H1 (cell line): ENCODE measurements around the gene TOR4A. TPM values are rescaled to one million over a fixed set of nuclear protein-coding genes. Genes with fewer than 3 reads are reported as not detected.

ENCODE experiments used
- CTCF ChIA-PET: fragments of 300-600 bp; sonication (Branson Sonifier 250); formaldehyde crosslinking; loops from one replicate; lab custom pipeline; 2021; ENCODE audit not compliant: partially characterized antibody; lab: Charles Lee
- POLR2A ChIA-PET: fragments of 300-600 bp; sonication (Branson Sonifier 250); formaldehyde crosslinking; loops from one replicate; lab custom pipeline; 2021; ENCODE audit warnings: inconsistent platforms; ENCODE audit not compliant: partially characterized antibody; lab: Charles Lee
- DNase-seq, 2 experiments: peaks; one replicate each; pipeline versions ENCODE4 v3.0.0 to v3.0.0-alpha.2; 2010 to 2022; ENCODE audit warnings: low spot score in 2 of 2, low read depth in 1 of 2, mixed read lengths in 1 of 2
- FAIRE-seq: peaks from 2 replicates; lab custom pipeline; 2011; peaks lifted over from hg19 to GRCh38; lab: Jason Lieb, UNC
- H2AFZ ChIP-seq: 2 replicates; pipeline ENCODE4 v1.8.1; 2012; ENCODE audit warnings: low read length, inconsistent platforms
- H2AK5ac ChIP-seq: 2 replicates; pipeline ENCODE4 v1.6.1; 2013; ENCODE audit warnings: low read depth, low read length
- H2BK120ac ChIP-seq: replicated peaks from 2 replicates; pipeline ENCODE3; 2013; ENCODE audit warnings: low read depth, low read length, inconsistent platforms
- H2BK12ac ChIP-seq: 2 replicates; pipeline ENCODE4 v1.6.1; 2013; ENCODE audit warnings: low read depth, low read length
- H2BK15ac ChIP-seq: 2 replicates; pipeline ENCODE4 v1.6.1; 2013; ENCODE audit warnings: low read length
- H2BK20ac ChIP-seq: 2 replicates; pipeline ENCODE4 v1.6.1; 2013; ENCODE audit warnings: low read length
- H2BK5ac ChIP-seq: 2 replicates; pipeline ENCODE4 v1.6.1; 2013; ENCODE audit warnings: low read depth, low read length
- H3K14ac ChIP-seq: 2 replicates; pipeline ENCODE4 v1.6.1; 2013; ENCODE audit warnings: inconsistent platforms; ENCODE audit not compliant: insufficient read length
- H3K18ac ChIP-seq: 2 replicates; pipeline ENCODE4 v1.6.1; 2013; ENCODE audit warnings: low read length; ENCODE audit errors: extremely low read depth
- H3K23ac ChIP-seq: 2 replicates; pipeline ENCODE4 v1.6.1; 2013; ENCODE audit warnings: inconsistent platforms; ENCODE audit not compliant: insufficient read length
- H3K23me2 ChIP-seq: 2 replicates; pipeline ENCODE4 v1.6.1; 2013; ENCODE audit warnings: low read depth, low read length
- H3K27ac ChIP-seq: 2 replicates; pipeline ENCODE4 v1.6.1; 2011; ENCODE audit warnings: low read depth, low read length, inconsistent platforms
- H3K27me3 ChIP-seq, 4 experiments: replicated peaks in 1 of 4; 1 replicate in 1 of 4; 2 replicates in 3 of 4; pipeline versions ENCODE4 v1.6.1 to v1.8.1; 2011 to 2013; ENCODE audit warnings: low read length in 3 of 4, mild to moderate bottlenecking in 3 of 4, inconsistent platforms in 2 of 4, mixed read lengths in 2 of 4, moderate library complexity in 1 of 4; ENCODE audit not compliant: control insufficient read depth in 3 of 4, insufficient read depth in 3 of 4; ENCODE audit errors: extremely low read depth in 1 of 4
- H3K36me3 ChIP-seq, 4 experiments: 2 replicates each; pipeline versions ENCODE4 v1.6.1 to v1.8.1; 2011 to 2013; ENCODE audit warnings: mild to moderate bottlenecking in 4 of 4, low read length in 3 of 4, moderate library complexity in 2 of 4, control low read depth in 1 of 4, inconsistent platforms in 1 of 4; ENCODE audit not compliant: insufficient read depth in 4 of 4, control insufficient read depth in 2 of 4
- H3K4ac ChIP-seq: replicated peaks from 2 replicates; pipeline ENCODE3; 2013; ENCODE audit warnings: low read length, low read depth, mixed read lengths, inconsistent platforms; ENCODE audit not compliant: insufficient read length
- H3K4me1 ChIP-seq, 4 experiments: replicated peaks in 1 of 4; 1 replicate in 1 of 4; 2 replicates in 3 of 4; pipeline versions ENCODE4 v1.6.1 to v1.8.1; 2011 to 2013; ENCODE audit warnings: low read length in 3 of 4, inconsistent platforms in 2 of 4, mixed read lengths in 1 of 4; ENCODE audit not compliant: insufficient read depth in 4 of 4, control insufficient read depth in 3 of 4
- H3K4me2 ChIP-seq, 2 experiments: 2 replicates each; pipeline versions ENCODE4 v1.6.1 to v1.8.1; 2011 to 2013; ENCODE audit warnings: low read depth in 2 of 2, low read length in 2 of 2, control low read depth in 1 of 2, inconsistent platforms in 1 of 2, mild to moderate bottlenecking in 1 of 2; ENCODE audit not compliant: insufficient read depth in 1 of 2
- H3K4me3 ChIP-seq, 4 experiments: fragments of 200-600, 300-600 bp in 1 of 4; sonication (generic), shearing (Covaris generic), sonication (Bioruptor Twin) in 1 of 4; 2 replicates each; pipeline versions ENCODE4 v1.5.1 to v1.8.1; 2011 to 2016; ENCODE audit warnings: low read length in 4 of 4, low read depth in 3 of 4, control low read depth in 2 of 4, inconsistent platforms in 2 of 4, mild to moderate bottlenecking in 2 of 4, mixed read lengths in 1 of 4, moderate library complexity in 1 of 4; ENCODE audit not compliant: insufficient read depth in 2 of 4; ENCODE audit errors: extremely low read depth in 1 of 4
- H3K56ac ChIP-seq: replicated peaks from 2 replicates; pipeline ENCODE3; 2013; ENCODE audit warnings: low read depth, mild to moderate bottlenecking, mixed read lengths, low read length, inconsistent platforms; ENCODE audit not compliant: insufficient read length
- H3K79me1 ChIP-seq: 2 replicates; pipeline ENCODE4 v1.6.1; 2013; ENCODE audit warnings: low read depth, low read length, control low read depth
- H3K79me2 ChIP-seq, 2 experiments: 2 replicates each; pipeline versions ENCODE4 v1.6.1 to v1.8.1; 2012 to 2013; ENCODE audit warnings: low read length in 2 of 2, mild to moderate bottlenecking in 2 of 2, inconsistent platforms in 1 of 2; ENCODE audit not compliant: insufficient read depth in 2 of 2, control insufficient read depth in 1 of 2
- H3K9ac ChIP-seq, 4 experiments: replicated peaks in 1 of 4; 1 replicate in 1 of 4; 2 replicates in 3 of 4; pipeline versions ENCODE4 v1.6.1 to v1.8.1; 2011 to 2013; ENCODE audit warnings: low read depth in 3 of 4, low read length in 3 of 4, control low read depth in 2 of 4, mild to moderate bottlenecking in 2 of 4, moderate library complexity in 2 of 4, inconsistent platforms in 1 of 4; ENCODE audit errors: extremely low read depth in 1 of 4
- H3K9me3 ChIP-seq, 2 experiments: 2 replicates each; pipeline versions ENCODE4 v1.6.1 to v1.8.1; 2012 to 2013; ENCODE audit warnings: mild to moderate bottlenecking in 2 of 2, moderate library complexity in 2 of 2, control low read depth in 1 of 2, inconsistent platforms in 1 of 2, low read depth in 1 of 2, low read length in 1 of 2, mixed read lengths in 1 of 2; ENCODE audit not compliant: insufficient read depth in 2 of 2
- H4K20me1 ChIP-seq, 2 experiments: replicated peaks in 1 of 2; 2 replicates each; pipeline versions ENCODE3 to v1.8.1; 2011 to 2013; ENCODE audit warnings: inconsistent platforms in 2 of 2, low read length in 2 of 2, mild to moderate bottlenecking in 1 of 2; ENCODE audit not compliant: insufficient read depth in 2 of 2, control insufficient read depth in 1 of 2
- H4K5ac ChIP-seq: 2 replicates; pipeline ENCODE4 v1.6.1; 2013; ENCODE audit warnings: low read length, low read depth, mixed read lengths, inconsistent platforms; ENCODE audit not compliant: insufficient read length
- H4K8ac ChIP-seq: 2 replicates; pipeline ENCODE4 v1.8.0; 2013; ENCODE audit warnings: mild to moderate bottlenecking, moderate library complexity, low read length, inconsistent platforms; ENCODE audit not compliant: insufficient read depth; ENCODE audit errors: extremely low read depth
- H4K91ac ChIP-seq: replicated peaks from 2 replicates; pipeline ENCODE3; 2013; ENCODE audit warnings: low read length, mixed read lengths, inconsistent platforms; ENCODE audit not compliant: insufficient read length
- CBX5 ChIP-seq: fragments of 300-800, 300-1000 bp; sonication (generic); IDR thresholded peaks from 2 replicates; pipeline ENCODE4 v1.7.1; 2016; ENCODE audit warnings: antibody characterized with exemption, low read length, low read depth
- CHD2 ChIP-seq: IDR thresholded peaks from 2 replicates; pipeline ENCODE4 v1.6.1; 2012; ENCODE audit warnings: low read length, improper control_type of control experiment
- EGR1 ChIP-seq: IDR thresholded peaks from 2 replicates; pipeline ENCODE4 v1.6.1; 2011; ENCODE audit warnings: low read depth, low read length, borderline replicate concordance
- JUND ChIP-seq: IDR thresholded peaks from 2 replicates; pipeline ENCODE4 v1.6.1; 2011; ENCODE audit warnings: mild to moderate bottlenecking, improper control_type of control experiment, low read length
- KDM4A ChIP-seq: IDR thresholded peaks from one replicate; pipeline ENCODE4 v1.7.1; 2012; ENCODE audit warnings: low read depth, mild to moderate bottlenecking, moderate library complexity, low read length, inconsistent platforms; ENCODE audit not compliant: severe bottlenecking
- PHF8 ChIP-seq: fragments of 200-600 bp; sonication (generic); conservative IDR thresholded peaks from 2 replicates; pipeline ENCODE4 v1.7.1; 2012; ENCODE audit warnings: low read depth, mild to moderate bottlenecking, inconsistent platforms, low read length, moderate library complexity
- RFX5 ChIP-seq: IDR thresholded peaks from 2 replicates; pipeline ENCODE4 v1.6.1; 2011; ENCODE audit warnings: low read depth, low read length, improper control_type of control experiment, borderline replicate concordance
- SAP30 ChIP-seq: fragments of 300-600 bp; sonication (generic); IDR thresholded peaks from 2 replicates; pipeline ENCODE4 v1.7.1; 2012; ENCODE audit warnings: low read length, moderate library complexity, mild to moderate bottlenecking, inconsistent platforms; ENCODE audit not compliant: insufficient read depth, insufficient replicate concordance
- SIRT6 ChIP-seq: IDR thresholded peaks from one replicate; pipeline ENCODE4 v1.7.1; 2012; ENCODE audit warnings: low read length, inconsistent platforms
- SP1 ChIP-seq: IDR thresholded peaks from 2 replicates; pipeline ENCODE4 v1.6.1; 2011; ENCODE audit warnings: low read depth, low read length
- TAF1 ChIP-seq: IDR thresholded peaks from 2 replicates; pipeline ENCODE4 v1.6.1; 2011; ENCODE audit warnings: mild to moderate bottlenecking, low read depth, low read length
- TAF7 ChIP-seq: optimal IDR thresholded peaks from 2 replicates; pipeline ENCODE3; 2011; ENCODE audit warnings: low read depth, mild to moderate bottlenecking, inconsistent platforms, low read length, moderate library complexity, borderline replicate concordance
- TBP ChIP-seq: IDR thresholded peaks from 2 replicates; pipeline ENCODE4 v1.6.1; 2011; ENCODE audit warnings: low read depth, low read length, improper control_type of control experiment
- WGBS, 2 experiments: shearing (Covaris generic) in 1 of 2; methylation state at CpG; one replicate each; pipeline versions ENCODE4 v1.1.6 to v1.1.7; 2013 to 2015; ENCODE audit warnings: low lambda C conversion rate in 2 of 2, mixed read lengths in 2 of 2, inconsistent platforms in 1 of 2, low coverage in 1 of 2, missing lambda C conversion rate in 1 of 2; ENCODE audit not compliant: insufficient replicate concordance in 2 of 2, insufficient coverage in 1 of 2, insufficient read length in 1 of 2; ENCODE audit errors: extremely low coverage in 1 of 2, missing lambda C conversion rate in 1 of 2; 5-methylcytosine and 5-hydroxymethylcytosine counted together
- polyA plus RNA-seq, 7 experiments: library from polyadenylated mRNA; depleted of rRNA in 3 of 7; stranded (reverse) in 5 of 7; unstranded in 2 of 7; fragments of >200 nt in 5 of 7; fragments of 200-250 nt in 2 of 7; gene quantifications; 1 replicate in 5 of 7; 2 replicates in 1 of 7; 4 replicates in 1 of 7; pipeline versions ENCODE4 v1.2.1 to v1.2.3, GENCODE V29; 2011 to 2013; ENCODE audit warnings: missing spikeins in 2 of 7, mixed read lengths in 2 of 7
- total RNA-seq: library from RNA; stranded (reverse); fragmentation: NEBNext Ultra II Directional; extraction: Animal tissue kit (Norgen Biotek cat#: 25700); gene quantifications from 2 replicates; pipeline ENCODE4 v1.2.1, GENCODE V29; 2021

The TOR4A gene
- total and polyA plus RNA-seq, 2 of the 8 experiments (the other 6 are each of a cell fraction or from before 2014, with no cell fraction given), result 8.4 to 9.3 TPM

GRCh38 chr9:137247135-137247915 lies 30.2 kb upstream of the TOR4A start:
- H2BK5ac ChIP-seq, result no peak overlapping the region
- no peak overlapping the region for H3K23ac ChIP-seq
- 88% methylated on average over 20 of the region's 20 CpGs; no CpG with 5 or more reads in 1 of the 2 experiments for WGBS, 2 experiments
- no peak overlapping the region for H3K27ac ChIP-seq
- H2AFZ ChIP-seq, result no peak overlapping the region
- H2BK20ac ChIP-seq, result no peak overlapping the region
- H3K27me3 ChIP-seq, result no peaks in the 10 kb centered on the region; a peak in 2 of 7 replicates
- ChIA-PET CTCF (interaction anchor here (0.8 to 3.3 kb wide), 8 partner anchors 9 to 59 kb away, joined by 3 to 26 read pairs (median 4); partner anchors contain the start of gene RNF224), POLR2A (interaction anchor here (1.1 to 69.9 kb wide), 3 partner anchors 10 to 34 kb away, joined by 4 to 1462 read pairs (median 1462); partner anchors contain the start of genes CYSRT1, NDOR1, NELFB and RNF208)
- H4K91ac ChIP-seq, result no peak overlapping the region
- H3K9ac ChIP-seq, result no peak overlapping the region
- H4K20me1 ChIP-seq, result peaks cover 12 to 13% of the 10 kb centered on the region in 2 experiments
- H2AK5ac ChIP-seq, result no peak overlapping the region
- no peak overlapping the region for H2BK15ac ChIP-seq
- H3K23me2 ChIP-seq, result no peaks in the 10 kb centered on the region
- no peak overlapping the region for H3K4ac ChIP-seq
- H3K14ac ChIP-seq, result no peak overlapping the region
- H2BK120ac ChIP-seq, result no peak overlapping the region
- H3K18ac ChIP-seq, result no peak overlapping the region
- DNase-seq (no peak), FAIRE-seq (no peak)
- H3K4me1 ChIP-seq, result peaks cover 0 to 20% (median 16%) of the 10 kb centered on the region in 4 experiments; a peak in 5 of 7 replicates
- H3K79me2 ChIP-seq, result peaks cover 0 to 5% of the 10 kb centered on the region in 2 experiments; a peak in 2 of 4 replicates
- H3K79me1 ChIP-seq, result no peaks in the 10 kb centered on the region; the same call in none of the 2 replicates
- H4K5ac ChIP-seq, result no peak overlapping the region
- H3K56ac ChIP-seq, result no peak overlapping the region
- no peak overlapping the region for H3K4me3 ChIP-seq
- H4K8ac ChIP-seq, result no peak overlapping the region
- no peak overlapping the region for H2BK12ac ChIP-seq
- H3K4me2 ChIP-seq, result no peak overlapping the region
- H3K36me3 ChIP-seq, result peaks cover 4 to 14% (median 12%) of the 10 kb centered on the region in 4 experiments; a peak in 7 of 8 replicates
- no peaks in the 10 kb centered on the region for H3K9me3 ChIP-seq
- no peak for TF ChIP-seq TAF7
- TF ChIP-seq JUND, result no peak
- no peak for TF ChIP-seq TBP
- TF ChIP-seq PHF8, result no peak
- no peak for TF ChIP-seq SP1
- TF ChIP-seq SIRT6, result no peak
- no peak for TF ChIP-seq KDM4A
- no peak for TF ChIP-seq CHD2
- TF ChIP-seq TAF1, result no peak
- TF ChIP-seq EGR1, result no peak
- TF ChIP-seq SAP30, result no peak
- no peak for TF ChIP-seq CBX5
- TF ChIP-seq RFX5, result no peak
